Astrocyte (in vitro differentiated cells and primary cell): ENCODE results near the gene UBR2. TPM values are rescaled to one million over a fixed set of nuclear protein-coding genes. Genes with fewer than 3 reads are reported as not detected.
"Not testable (repeated sequence)": the region's sequence is repeated elsewhere in the genome, so short reads cannot be mapped to it uniquely, and the experiment has no call there.

Experiments used
- DNase-seq: peaks from one replicate; pipeline ENCODE4 v3.0.0-alpha.2; 2010; ENCODE audit warnings: low read depth
- FAIRE-seq: peaks from 2 replicates; lab custom pipeline; 2011; peaks lifted over from hg19 to GRCh38; lab: Jason Lieb, UNC
- H2AFZ ChIP-seq: 2 replicates; pipeline ENCODE4 v1.6.0; 2012; ENCODE audit warnings: low read depth, low read length, inconsistent platforms
- H3K27ac ChIP-seq: 2 replicates; pipeline ENCODE4 v1.5.1; 2011; ENCODE audit warnings: low read depth, low read length, inconsistent platforms
- H3K27me3 ChIP-seq: 2 replicates; pipeline ENCODE4 v1.6.0; 2011; ENCODE audit warnings: low read length, inconsistent platforms; ENCODE audit not compliant: insufficient read depth
- H3K36me3 ChIP-seq: 2 replicates; pipeline ENCODE4 v1.5.1; 2011; ENCODE audit warnings: low read length, inconsistent platforms; ENCODE audit not compliant: insufficient read depth
- H3K4me1 ChIP-seq: 2 replicates; pipeline ENCODE4 v1.5.1; 2011; ENCODE audit warnings: low read length, inconsistent platforms; ENCODE audit not compliant: insufficient read depth
- H3K4me2 ChIP-seq: 2 replicates; pipeline ENCODE4 v1.6.0; 2012; ENCODE audit warnings: low read length, inconsistent platforms
- H3K4me3 ChIP-seq: 2 replicates; pipeline ENCODE4 v1.5.1; 2011; ENCODE audit warnings: low read depth, mild to moderate bottlenecking, low read length, inconsistent platforms; ENCODE audit not compliant: insufficient read depth
- H3K79me2 ChIP-seq: 2 replicates; pipeline ENCODE4 v1.6.0; 2012; ENCODE audit warnings: mild to moderate bottlenecking, low read length, inconsistent platforms; ENCODE audit not compliant: insufficient read depth
- H3K9ac ChIP-seq: 2 replicates; pipeline ENCODE4 v1.6.0; 2012; ENCODE audit warnings: mild to moderate bottlenecking, low read length, inconsistent platforms
- H3K9me3 ChIP-seq: 2 replicates; pipeline ENCODE4 v1.5.1; 2012; ENCODE audit warnings: low read depth, mild to moderate bottlenecking, low read length, inconsistent platforms; ENCODE audit not compliant: insufficient read depth
- H4K20me1 ChIP-seq: 2 replicates; pipeline ENCODE4 v1.6.0; 2012; ENCODE audit warnings: low read length, inconsistent platforms; ENCODE audit not compliant: insufficient read depth
- H3K27ac Mint-ChIP-seq: one replicate; pipeline ENCODE4 v1.8.0; 2021; ENCODE audit warnings: mild to moderate bottlenecking, mixed read lengths; ENCODE audit not compliant: unreplicated experiment
- H3K27me3 Mint-ChIP-seq: one replicate; pipeline ENCODE4 v1.8.0; 2021; ENCODE audit warnings: low read depth, mixed read lengths; ENCODE audit not compliant: unreplicated experiment
- H3K36me3 Mint-ChIP-seq: one replicate; pipeline ENCODE4 v1.8.0; 2021; ENCODE audit warnings: low read depth, mixed read lengths; ENCODE audit not compliant: unreplicated experiment
- H3K4me1 Mint-ChIP-seq: one replicate; pipeline ENCODE4 v1.8.0; 2021; ENCODE audit warnings: low read depth, mixed read lengths; ENCODE audit not compliant: unreplicated experiment
- H3K4me3 Mint-ChIP-seq: one replicate; pipeline ENCODE4 v1.8.0; 2021; ENCODE audit warnings: mild to moderate bottlenecking, moderate library complexity, mixed read lengths; ENCODE audit not compliant: unreplicated experiment
- H3K9me3 Mint-ChIP-seq: one replicate; pipeline ENCODE4 v1.8.0; 2021; ENCODE audit warnings: mild to moderate bottlenecking, mixed read lengths; ENCODE audit not compliant: unreplicated experiment
- CTCF ChIP-seq: IDR thresholded peaks from 2 replicates; pipeline ENCODE4 v1.5.1; 2011; ENCODE audit warnings: low read depth, mild to moderate bottlenecking, inconsistent platforms, low read length, moderate library complexity; ENCODE audit not compliant: insufficient read depth
- EZH2 ChIP-seq: IDR thresholded peaks from 2 replicates; pipeline ENCODE4 v1.6.1; 2012; ENCODE audit warnings: mild to moderate bottlenecking, low read length, inconsistent platforms; ENCODE audit not compliant: insufficient read depth
- total RNA-seq: library from RNA; stranded (reverse); gene quantifications from 2 replicates; pipeline ENCODE4 v1.2.1, GENCODE V29; 2021

The UBR2 gene
- total RNA-seq, 1 donor from 2014 or later, result 23.3 TPM

DNA sequence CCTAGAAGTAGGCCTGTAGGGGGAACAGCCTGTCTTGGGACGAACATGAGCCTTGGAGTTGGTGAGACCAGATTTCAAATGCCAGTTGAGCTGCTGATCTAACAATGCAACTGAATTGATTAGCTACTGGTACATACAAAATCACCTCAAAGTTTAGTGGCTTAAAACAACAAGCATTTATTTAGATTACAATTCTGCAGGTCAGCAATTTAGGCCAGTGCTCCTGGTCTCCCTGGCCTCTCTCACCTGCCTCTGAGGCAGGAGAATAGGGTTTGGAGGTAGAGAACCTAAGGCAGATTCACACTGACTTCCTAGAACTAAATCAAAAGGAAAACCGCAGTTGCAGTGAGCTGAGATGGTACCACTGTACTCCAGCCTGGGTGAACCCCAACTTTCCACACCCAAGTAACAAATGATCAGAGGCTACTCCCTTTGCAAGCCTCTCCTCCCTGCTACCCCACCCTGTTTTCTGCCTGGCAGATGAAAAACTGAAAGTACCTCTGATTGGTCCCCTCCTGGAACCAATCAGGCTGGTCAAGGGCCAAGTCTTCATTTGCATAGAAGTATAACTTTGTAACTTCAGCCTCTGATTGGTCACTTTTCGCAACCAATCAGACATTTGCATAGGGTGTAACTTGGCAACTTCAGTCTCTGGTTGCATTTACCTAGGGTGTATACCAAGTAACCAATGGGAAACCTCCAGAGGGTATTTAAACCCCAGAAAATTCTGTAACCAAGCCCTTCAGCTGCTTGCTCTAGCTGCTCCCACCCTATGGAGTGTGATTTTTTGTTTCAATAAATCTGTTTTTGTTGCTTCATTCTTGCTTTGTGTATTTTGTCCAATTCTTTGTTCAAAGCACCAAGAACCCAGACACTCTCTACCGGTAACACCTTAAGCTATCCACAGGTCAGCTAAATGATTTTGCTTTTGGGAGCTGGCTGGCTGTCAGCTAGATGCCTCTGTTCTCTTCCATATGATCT is 8.1 kb upstream of the UBR2 start:
- Mint-ChIP-seq H3K36me3 (peaks cover 1% of the 10 kb centered on the region), H3K4me1 (no peaks in the 10 kb centered on the region), H3K27me3 (no peaks in the 10 kb centered on the region), H3K4me3 (no peak overlapping the region), H3K9me3 (no peaks in the 10 kb centered on the region), H3K27ac (no peak overlapping the region)
- FAIRE-seq (no peak), DNase-seq (no peak)
- Histone ChIP-seq H3K4me2 (no peak overlapping the region), H3K27ac (no peak overlapping the region), H3K36me3 (no peaks in the 10 kb centered on the region), H3K4me1 (no peaks in the 10 kb centered on the region), H3K4me3 (no peak overlapping the region), H3K9me3 (peaks cover 6% of the 10 kb centered on the region), H3K27me3 (no peaks in the 10 kb centered on the region), H3K79me2 (no peaks in the 10 kb centered on the region), H4K20me1 (no peaks in the 10 kb centered on the region), H3K9ac (no peak overlapping the region), H2AFZ (no peak overlapping the region)
- no peak for TF ChIP-seq EZH2
- no peak for TF ChIP-seq CTCF

GRCh38 chr6:42556462-42556861 is 7.4 kb upstream of the UBR2 start:
- H3K36me3 ChIP-seq, result no peaks in the 10 kb centered on the region
- Mint-ChIP-seq H3K36me3 (peaks cover 1% of the 10 kb centered on the region), H3K4me3 (no peak overlapping the region), H3K27ac (no peak overlapping the region), H3K9me3 (no peaks in the 10 kb centered on the region), H3K4me1 (no peaks in the 10 kb centered on the region), H3K27me3 (no peaks in the 10 kb centered on the region)
- no peak overlapping the region for H3K4me2 ChIP-seq
- no peak overlapping the region for H3K4me3 ChIP-seq
- no peaks in the 10 kb centered on the region for H4K20me1 ChIP-seq
- H3K27ac ChIP-seq, result no peak overlapping the region
- H3K9me3 ChIP-seq, result peaks cover 6% of the 10 kb centered on the region
- FAIRE-seq (no peak), DNase-seq (no peak)
- H3K4me1 ChIP-seq, result no peaks in the 10 kb centered on the region
- H3K9ac ChIP-seq, result no peak overlapping the region
- TF ChIP-seq CTCF (no peak), EZH2 (no peak)
- no peaks in the 10 kb centered on the region for H3K79me2 ChIP-seq
- no peaks in the 10 kb centered on the region for H3K27me3 ChIP-seq
- no peak overlapping the region for H2AFZ ChIP-seq

DNA sequence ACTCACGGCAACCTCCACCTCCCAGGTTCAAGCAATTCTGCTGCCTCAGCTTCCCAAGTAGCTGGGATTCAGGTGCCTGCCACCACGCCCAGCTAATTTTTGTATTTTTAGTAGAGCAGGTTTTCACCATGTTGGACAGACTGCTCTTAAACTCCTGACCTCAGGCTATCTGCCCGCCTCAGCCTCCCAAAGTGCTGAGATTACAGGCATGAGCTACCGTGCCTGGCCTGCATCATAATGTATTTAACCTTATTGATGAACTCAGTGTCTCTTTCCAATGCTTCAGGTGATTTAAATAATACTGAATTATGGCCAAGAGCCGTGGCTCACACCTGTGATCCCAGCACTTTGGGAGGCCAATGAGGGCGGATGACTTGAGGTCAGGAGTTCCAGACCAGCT is 4.6 kb upstream of the UBR2 start:
- H3K27me3 Mint-ChIP-seq, H3K79me2 ChIP-seq, FAIRE-seq, H3K9ac ChIP-seq, H3K9me3 Mint-ChIP-seq, H3K4me2 ChIP-seq, H4K20me1 ChIP-seq, H3K27ac Mint-ChIP-seq, H3K4me1 ChIP-seq, H3K4me3 ChIP-seq, H3K36me3 ChIP-seq, H3K4me3 Mint-ChIP-seq, H3K4me1 Mint-ChIP-seq, H3K27ac ChIP-seq, H3K9me3 ChIP-seq, H2AFZ ChIP-seq, H3K27me3 ChIP-seq, DNase-seq, H3K36me3 Mint-ChIP-seq: not testable (repeated sequence)
